ENCODE results near the gene ERCC3.
"Not testable (repeated sequence)": the region's sequence is repeated elsewhere in the genome, so short reads cannot be mapped to it uniquely, and the experiment has no call there.

The ERCC3 gene

DNA sequence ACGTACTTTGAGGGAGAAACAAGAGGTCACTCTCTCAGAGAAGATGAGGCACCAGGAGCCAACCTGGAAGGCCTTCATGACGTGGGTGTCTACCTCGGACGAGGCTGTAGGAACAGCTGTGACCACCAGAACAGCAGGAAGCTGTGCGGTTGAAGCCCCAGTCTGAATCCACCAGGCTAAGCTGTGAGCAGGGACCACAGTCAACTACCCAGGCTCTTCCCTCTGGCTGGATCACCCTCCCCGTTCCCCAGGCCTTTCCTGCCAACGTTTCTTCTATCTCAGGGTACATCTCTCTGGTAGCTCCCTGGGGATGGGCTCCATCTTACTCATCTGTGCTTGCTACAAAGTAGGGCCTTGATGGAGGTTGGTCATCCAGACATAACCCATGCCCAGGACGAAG lies 37.1 kb downstream of the ERCC3 start:
- TF ChIP-seq, protein P1, sequence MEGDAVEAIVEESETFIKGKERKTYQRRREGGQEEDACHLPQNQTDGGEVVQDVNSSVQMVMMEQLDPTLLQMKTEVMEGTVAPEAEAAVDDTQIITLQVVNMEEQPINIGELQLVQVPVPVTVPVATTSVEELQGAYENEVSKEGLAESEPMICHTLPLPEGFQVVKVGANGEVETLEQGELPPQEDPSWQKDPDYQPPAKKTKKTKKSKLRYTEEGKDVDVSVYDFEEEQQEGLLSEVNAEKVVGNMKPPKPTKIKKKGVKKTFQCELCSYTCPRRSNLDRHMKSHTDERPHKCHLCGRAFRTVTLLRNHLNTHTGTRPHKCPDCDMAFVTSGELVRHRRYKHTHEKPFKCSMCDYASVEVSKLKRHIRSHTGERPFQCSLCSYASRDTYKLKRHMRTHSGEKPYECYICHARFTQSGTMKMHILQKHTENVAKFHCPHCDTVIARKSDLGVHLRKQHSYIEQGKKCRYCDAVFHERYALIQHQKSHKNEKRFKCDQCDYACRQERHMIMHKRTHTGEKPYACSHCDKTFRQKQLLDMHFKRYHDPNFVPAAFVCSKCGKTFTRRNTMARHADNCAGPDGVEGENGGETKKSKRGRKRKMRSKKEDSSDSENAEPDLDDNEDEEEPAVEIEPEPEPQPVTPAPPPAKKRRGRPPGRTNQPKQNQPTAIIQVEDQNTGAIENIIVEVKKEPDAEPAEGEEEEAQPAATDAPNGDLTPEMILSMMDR (IDR thresholded peaks at IDR 0.05; ENCODE audit: insufficient read depth, low read length, missing control alignments) = no peak
- ChIA-PET CTCF (no interaction called here), POLR2A (interaction anchor here (0.5 kb wide), 1 partner anchor 12 kb away, joined by 3 read pairs; no protein-coding TSS in a partner anchor)
- DNase-seq (ENCODE audit: low read depth, low spot score) = no peak
- H3K4me3 ChIP-seq (ENCODE audit: low read depth, low read length) = no peak overlapping the region

DNA sequence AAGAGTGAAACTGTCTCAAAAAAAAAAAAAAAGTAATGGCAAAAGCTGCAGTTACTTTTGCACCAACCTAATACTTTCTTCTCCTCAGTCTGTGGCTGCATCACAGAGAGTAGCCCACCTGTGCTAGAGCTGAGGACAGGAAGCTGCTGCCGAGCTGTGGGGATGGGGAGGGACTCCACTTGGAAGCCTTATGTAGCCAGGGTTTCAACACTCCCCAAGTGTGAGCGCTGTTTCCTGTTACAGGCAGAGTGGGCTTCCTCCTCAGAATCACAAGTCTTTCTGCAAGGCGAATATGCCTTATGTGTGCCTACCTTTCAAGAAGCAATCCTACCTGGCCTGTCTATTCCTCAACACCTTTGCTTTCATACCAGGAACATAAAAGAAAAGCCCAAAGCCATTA lies 37.6 kb downstream of the ERCC3 start:
- H3K4me3 ChIP-seq (ENCODE audit: low read depth, low read length) = no peak overlapping the region
- ChIA-PET CTCF (no interaction called here), POLR2A (no interaction called here)
- TF ChIP-seq, protein P1 (IDR thresholded peaks at IDR 0.05; ENCODE audit: insufficient read depth, low read length, missing control alignments) = no peak
- no peak for DNase-seq (ENCODE audit: low read depth, low spot score)

DNA sequence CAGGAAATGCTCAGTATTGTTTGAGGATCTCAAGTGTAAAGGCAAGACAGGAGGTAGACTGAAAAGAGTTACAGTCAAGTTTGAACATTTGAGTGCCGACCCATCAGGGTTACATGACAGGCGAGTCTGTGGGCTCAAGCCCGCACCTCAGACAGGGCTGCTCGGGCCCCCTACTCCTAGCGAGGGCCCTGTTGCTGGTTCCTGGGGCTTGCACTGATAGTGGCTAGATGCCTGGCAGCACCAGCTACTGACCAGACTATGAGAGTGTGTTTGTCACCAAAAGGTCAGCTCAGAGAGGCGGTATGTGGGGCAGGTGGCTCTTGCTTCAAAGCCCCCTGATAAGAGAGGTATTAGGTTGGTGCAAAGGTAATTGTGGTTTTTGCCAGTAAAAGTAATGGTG lies 38.2 kb downstream of the ERCC3 start:
- TF ChIP-seq, protein P1 (IDR thresholded peaks at IDR 0.05; ENCODE audit: insufficient read depth, low read length, missing control alignments) = no peak
- ChIA-PET POLR2A (no interaction called here), CTCF (no interaction called here)

DNA sequence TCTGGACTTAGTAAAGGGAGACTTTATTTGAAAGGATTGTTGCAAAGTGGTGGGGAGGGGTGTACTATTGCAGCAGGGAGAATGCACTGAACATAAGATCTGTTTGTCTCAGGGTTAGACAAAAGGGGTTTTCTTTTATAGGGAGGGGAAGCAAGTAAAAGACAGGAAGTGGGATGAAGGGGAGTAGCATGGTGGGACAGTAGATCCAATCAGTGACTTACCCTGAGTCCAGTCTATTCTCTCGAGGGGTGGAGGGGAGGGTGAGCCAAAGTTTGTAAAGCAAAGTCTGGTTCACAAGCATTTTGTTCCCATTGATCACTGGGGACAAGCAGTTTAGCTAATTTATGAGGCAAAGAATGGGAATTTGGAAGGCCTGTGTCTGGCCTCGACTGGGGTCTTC lies 38.8 kb downstream of the ERCC3 start:
- TF ChIP-seq, protein P1 (IDR thresholded peaks at IDR 0.05; ENCODE audit: insufficient read depth, low read length, missing control alignments) = no peak
- H3K4me3 ChIP-seq (ENCODE audit: low read depth, low read length) = no peak overlapping the region
- ChIA-PET CTCF (no interaction called here), POLR2A (no interaction called here)
- no peak for DNase-seq (ENCODE audit: low read depth, low spot score)

More for the DNA sequence above, 38.2 kb downstream of the ERCC3 start:
- DNase-seq (ENCODE audit: low read depth, low spot score) = no peak
- H3K4me3 ChIP-seq (ENCODE audit: low read depth, low read length) = no peak overlapping the region

DNA sequence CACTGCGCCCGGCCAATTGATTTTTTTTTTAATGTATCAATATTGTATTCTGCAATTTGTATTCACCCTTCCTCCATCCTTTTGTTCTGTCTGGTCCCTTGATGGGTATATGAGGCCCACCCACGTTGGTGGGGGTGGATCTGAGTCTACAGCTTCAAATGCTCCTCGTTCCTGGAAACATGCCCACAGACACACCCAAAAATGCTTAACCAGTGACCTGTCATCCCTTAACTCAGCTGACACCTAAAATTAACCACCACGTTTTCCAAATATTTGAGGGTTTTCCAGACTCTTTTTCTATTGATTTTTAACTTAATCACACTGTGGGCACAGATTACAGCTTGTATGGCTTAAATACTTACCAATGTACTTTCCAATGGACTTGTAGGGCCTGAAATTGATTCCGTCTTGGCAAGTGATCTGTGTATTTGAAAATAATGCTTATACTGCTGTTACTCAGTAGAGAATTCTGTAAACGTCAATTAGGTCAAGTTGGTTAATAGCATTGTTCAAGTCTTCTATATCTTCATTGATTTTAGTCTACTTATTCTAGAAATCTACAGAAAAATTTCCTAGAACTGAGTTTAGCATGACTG lies 39.5 kb downstream of the ERCC3 start:
- no peak overlapping the region for H3K4me3 ChIP-seq (ENCODE audit: low read depth, low read length)
- POLR2A ChIA-PET = interaction anchor here (0.7 kb wide), 1 partner anchor 21 kb away, joined by 3 read pairs; no protein-coding TSS in a partner anchor
- TF ChIP-seq, protein P1 (IDR thresholded peaks at IDR 0.05; ENCODE audit: insufficient read depth, low read length, missing control alignments) = no peak
- CTCF ChIA-PET = no interaction called here
- DNase-seq (ENCODE audit: low read depth, low spot score) = no peak

DNA sequence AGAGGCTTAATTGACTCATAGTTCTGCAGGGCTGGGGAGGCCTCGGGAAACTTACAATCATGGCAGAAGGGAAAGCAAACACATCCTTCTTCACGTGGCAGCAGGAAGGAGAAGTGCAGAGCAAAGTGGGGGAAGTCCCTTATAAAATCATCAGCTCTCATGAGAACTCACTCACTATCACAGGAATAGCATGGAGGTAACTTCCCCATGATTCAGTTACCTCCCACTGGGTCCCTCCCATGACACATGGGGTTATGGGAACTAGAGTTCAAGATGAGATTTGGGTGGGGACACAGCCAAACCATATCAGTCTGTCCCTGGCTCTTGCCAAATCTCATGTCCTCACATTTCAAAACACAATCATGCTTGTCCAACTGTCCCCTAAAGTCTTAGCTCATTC lies 52.8 kb downstream of the ERCC3 start:
- POLR2A ChIA-PET, CTCF ChIA-PET: not testable (repeated sequence)

DNA sequence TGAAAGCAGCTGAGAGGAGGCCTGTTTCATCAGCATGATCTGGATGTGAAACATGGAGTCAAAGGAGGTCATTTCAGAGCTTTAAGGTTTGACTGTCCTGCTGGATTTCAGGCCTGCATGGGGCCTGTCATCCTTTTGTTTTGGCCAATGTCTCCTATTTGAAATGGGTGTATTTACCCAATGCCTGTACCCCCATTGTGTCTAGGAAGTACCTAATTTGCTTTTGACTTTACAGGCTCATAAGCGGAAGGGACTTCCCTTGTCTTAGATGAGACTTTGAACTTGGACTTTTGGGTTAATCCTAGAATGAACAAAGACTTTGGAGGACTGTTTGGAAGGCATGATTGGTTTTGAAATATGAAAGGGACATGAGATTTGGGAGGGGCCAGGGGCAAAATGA lies 54.5 kb downstream of the ERCC3 start:
- ChIA-PET POLR2A (no interaction called here), CTCF (no interaction called here)
- no peak overlapping the region for H3K4me3 ChIP-seq (ENCODE audit: low read depth, low read length)
- TF ChIP-seq, protein P1 (IDR thresholded peaks at IDR 0.05; ENCODE audit: insufficient read depth, low read length, missing control alignments) = no peak
- DNase-seq (ENCODE audit: low read depth, low spot score) = no peak

More for the DNA sequence above, 52.8 kb downstream of the ERCC3 start:
- H3K4me3 ChIP-seq (ENCODE audit: low read depth, low read length); DNase-seq (ENCODE audit: low read depth, low spot score): not testable (repeated sequence)

DNA sequence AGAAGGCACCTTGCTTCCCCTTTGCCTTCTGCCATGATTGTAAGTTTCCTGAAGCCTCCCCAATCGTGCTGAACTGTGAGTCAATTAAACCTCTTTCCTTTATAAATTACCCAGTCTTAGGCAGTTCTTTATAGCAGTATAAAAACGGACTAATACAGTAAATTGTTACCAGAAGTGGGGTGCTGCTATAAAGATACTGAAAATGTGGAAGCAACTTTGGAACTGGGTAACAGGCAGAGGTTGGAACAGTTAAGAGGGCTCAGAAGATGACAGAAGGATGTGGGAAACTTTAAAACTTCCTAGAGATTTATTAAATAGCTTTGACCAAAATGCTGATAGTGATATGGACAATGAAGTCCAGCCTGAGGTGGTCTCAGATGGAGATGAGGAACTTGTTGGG lies 56.2 kb downstream of the ERCC3 start:
- H3K4me3 ChIP-seq (ENCODE audit: low read depth, low read length); POLR2A ChIA-PET; DNase-seq (ENCODE audit: low read depth, low spot score): not testable (repeated sequence)
- CTCF ChIA-PET = interaction anchor here (0.9 kb wide), 1 partner anchor 21 kb away, joined by 3 read pairs; no protein-coding TSS in a partner anchor

All from AG04449 (cell line).